ENCODE results near the gene HNF1B.

The HNF1B gene

GRCh38 chr17:37664214-37664613 lies 80.6 kb downstream of the HNF1B start:
- no peak for DNase-seq

- no peak for DNase-seq
Measured at GRCh38 chr17:37662353-37662752, 82.5 kb downstream of the HNF1B start.

GRCh38 chr17:37661400-37662014 lies 83.4 kb downstream of the HNF1B start:
- DNase-seq, result no peak

- DNase-seq, result no peak
Measured at GRCh38 chr17:37659925-37660324, 84.9 kb downstream of the HNF1B start.

- DNase-seq, result no peak
Measured at GRCh38 chr17:37657202-37657601, 87.7 kb downstream of the HNF1B start.

GRCh38 chr17:37651849-37652248 lies 93.0 kb downstream of the HNF1B start:
- no peak for DNase-seq

- no peak for DNase-seq
Measured at GRCh38 chr17:37650419-37651003, 94.3 kb downstream of the HNF1B start.

GRCh38 chr17:37648555-37648954 lies 96.3 kb downstream of the HNF1B start:
- DNase-seq, result no peak

GRCh38 chr17:37647856-37648255 lies 97.0 kb downstream of the HNF1B start:
- DNase-seq, result no peak

- no peak for DNase-seq
Measured at GRCh38 chr17:37643869-37644268, 101.0 kb downstream of the HNF1B start.

GRCh38 chr17:37643118-37643766 lies 101.6 kb downstream of the HNF1B start, which contains the start of gene DDX52:
Gene DDX52 (minus strand): TSS chr17:37643446. CDS start chr17:37643420, 26 bp downstream.
- peak; percentile 87 for DNase-seq

GRCh38 chr17:37642681-37643080 lies 102.2 kb downstream of the HNF1B start:
- DNase-seq, result no peak

- DNase-seq, result no peak
Measured at GRCh38 chr17:37640015-37640414, 104.8 kb downstream of the HNF1B start.

- DNase-seq, result no peak
Measured at GRCh38 chr17:37637956-37638355, 106.9 kb downstream of the HNF1B start.

Data from NK-92 treated with Interleukin-12 subunit alpha and Interleukin-12 subunit beta, amount 100 ng/mL, for 24 hours (cell line).